ENCODE results near the gene NKX2-4.

- TF ChIP-seq CEBPB (IDR thresholded peaks at IDR 0.05) (no peak), EP300 (IDR thresholded peaks at IDR 0.05; ENCODE audit: borderline replicate concordance) (no peak), USF1 (IDR thresholded peaks at IDR 0.05) (no peak), RAD21 (IDR thresholded peaks at IDR 0.05; ENCODE audit: low read depth) (no peak), CREB1 (IDR thresholded peaks at IDR 0.05; ENCODE audit: low read depth) (no peak), YY1 (IDR thresholded peaks at IDR 0.05; ENCODE audit: low read depth) (no peak), TEAD4 (IDR thresholded peaks at IDR 0.05) (no peak), TCF12 (IDR thresholded peaks at IDR 0.05; ENCODE audit: low read depth) (no peak)
- TF ChIP-seq, protein P1, sequence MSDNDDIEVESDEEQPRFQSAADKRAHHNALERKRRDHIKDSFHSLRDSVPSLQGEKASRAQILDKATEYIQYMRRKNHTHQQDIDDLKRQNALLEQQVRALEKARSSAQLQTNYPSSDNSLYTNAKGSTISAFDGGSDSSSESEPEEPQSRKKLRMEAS (IDR thresholded peaks at IDR 0.05), result no peak
These were observed 8.0 kb downstream of the NKX2-4 start for GRCh38 chr20:21389368-21389767.

Data from Ishikawa (cell line).